Neuronal stem cell (in vitro differentiated cells): ENCODE data around the gene TM7SF2.
A peak's percentile ranks its signal among the peaks of the same experiment; 100 is the strongest.

ENCODE experiments used
- DNase-seq: peaks from one replicate; pipeline ENCODE4 v3.0.0-alpha.2; 2013; ENCODE audit warnings: low spot score
- H2AFZ ChIP-seq: one replicate; pipeline ENCODE4 v1.6.1; 2013; ENCODE audit warnings: mild to moderate bottlenecking, low read length, inconsistent platforms
- H2AK5ac ChIP-seq: 2 replicates; pipeline ENCODE4 v1.6.1; 2013; ENCODE audit warnings: low read depth, mild to moderate bottlenecking, inconsistent platforms, low read length, moderate library complexity, mixed read lengths
- H2BK120ac ChIP-seq: 2 replicates; pipeline ENCODE4 v1.6.1; 2013; ENCODE audit warnings: low read depth, mild to moderate bottlenecking, inconsistent platforms, low read length, moderate library complexity, mixed read lengths
- H2BK12ac ChIP-seq: one replicate; pipeline ENCODE4 v1.6.1; 2013; ENCODE audit warnings: low read length, inconsistent platforms
- H2BK15ac ChIP-seq: 2 replicates; pipeline ENCODE4 v1.6.1; 2013; ENCODE audit warnings: mild to moderate bottlenecking, low read length, inconsistent platforms, mixed read lengths
- H2BK5ac ChIP-seq: one replicate; pipeline ENCODE4 v1.6.1; 2013; ENCODE audit warnings: inconsistent platforms, mild to moderate bottlenecking, low read length, moderate library complexity
- H3K14ac ChIP-seq: one replicate; pipeline ENCODE4 v1.6.1; 2013; ENCODE audit warnings: low read length, inconsistent platforms
- H3K18ac ChIP-seq: 2 replicates; pipeline ENCODE4 v1.6.1; 2013; ENCODE audit warnings: low read length, inconsistent platforms
- H3K23ac ChIP-seq: 2 replicates; pipeline ENCODE4 v1.6.1; 2013; ENCODE audit warnings: low read depth, mild to moderate bottlenecking, mixed read lengths, low read length, inconsistent platforms; ENCODE audit not compliant: poor library complexity
- H3K27ac ChIP-seq: replicated peaks from 3 replicates; pipeline ENCODE4 v1.5.1; 2013; ENCODE audit warnings: low read length, inconsistent platforms
- H3K27me3 ChIP-seq, 3 experiments: 2 replicates each; pipeline ENCODE4 v1.6.1; 2013; ENCODE audit warnings: low read length in 3 of 3, mild to moderate bottlenecking in 2 of 3, inconsistent platforms in 1 of 3, low read depth in 1 of 3, mixed read lengths in 1 of 3, moderate library complexity in 1 of 3; ENCODE audit not compliant: control insufficient read depth in 3 of 3, insufficient read depth in 3 of 3
- H3K36me3 ChIP-seq, 2 donors: replicated peaks in 1 of 2; 2 replicates each; pipeline ENCODE4 v1.6.1; 2013; ENCODE audit warnings: low read length in 2 of 2; ENCODE audit not compliant: control insufficient read depth in 2 of 2, insufficient read depth in 2 of 2
- H3K4ac ChIP-seq: 2 replicates; pipeline ENCODE4 v1.6.1; 2013; ENCODE audit warnings: inconsistent platforms, mild to moderate bottlenecking, low read length, moderate library complexity
- H3K4me1 ChIP-seq, 2 donors: 1 replicate in 1 of 2; 2 replicates in 1 of 2; pipeline ENCODE4 v1.6.1; 2013; ENCODE audit warnings: low read length in 2 of 2, low read depth in 1 of 2; ENCODE audit not compliant: control insufficient read depth in 2 of 2, insufficient read depth in 1 of 2
- H3K4me2 ChIP-seq: one replicate; pipeline ENCODE4 v1.6.1; 2013; ENCODE audit warnings: mild to moderate bottlenecking, low read length, inconsistent platforms; ENCODE audit not compliant: insufficient read depth, poor library complexity, severe bottlenecking
- H3K4me3 ChIP-seq, 2 donors: 2 replicates each; pipeline ENCODE4 v1.5.1; 2013; ENCODE audit warnings: low read length in 2 of 2, mild to moderate bottlenecking in 2 of 2, inconsistent platforms in 1 of 2, moderate library complexity in 1 of 2
- H3K79me1 ChIP-seq: one replicate; pipeline ENCODE4 v1.6.1; 2013; ENCODE audit warnings: low read depth, mild to moderate bottlenecking, inconsistent platforms, low read length, moderate library complexity
- H3K9ac ChIP-seq: one replicate; pipeline ENCODE4 v1.6.1; 2013; ENCODE audit warnings: mild to moderate bottlenecking, low read depth, low read length, inconsistent platforms; ENCODE audit not compliant: poor library complexity
- H3K9me3 ChIP-seq, 2 donors: replicated peaks in 1 of 2; 2 replicates each; pipeline versions ENCODE3 to v1.6.1; 2013; ENCODE audit warnings: low read length in 2 of 2, mild to moderate bottlenecking in 2 of 2, inconsistent platforms in 1 of 2, low read depth in 1 of 2, mixed read lengths in 1 of 2, moderate library complexity in 1 of 2; ENCODE audit not compliant: control insufficient read depth in 2 of 2, insufficient read depth in 1 of 2
- H4K8ac ChIP-seq: one replicate; pipeline ENCODE4 v1.6.1; 2013; ENCODE audit warnings: low read depth, mild to moderate bottlenecking, inconsistent platforms, low read length, moderate library complexity
- H4K91ac ChIP-seq: one replicate; pipeline ENCODE4 v1.6.1; 2013; ENCODE audit warnings: low read length, low read depth, mild to moderate bottlenecking, inconsistent platforms; ENCODE audit not compliant: poor library complexity
- WGBS, 2 donors: extraction: QIAGEN DNeasy Blood & Tissue Kit; methylation state at CpG; one replicate each; pipeline ENCODE4 v1.1.7; 2013; ENCODE audit warnings: missing lambda C conversion rate in 2 of 2, mixed read lengths in 1 of 2; ENCODE audit not compliant: insufficient read length in 2 of 2, insufficient replicate concordance in 1 of 2; ENCODE audit errors: extremely low coverage in 2 of 2; 5-methylcytosine and 5-hydroxymethylcytosine counted together

The TM7SF2 gene

DNA sequence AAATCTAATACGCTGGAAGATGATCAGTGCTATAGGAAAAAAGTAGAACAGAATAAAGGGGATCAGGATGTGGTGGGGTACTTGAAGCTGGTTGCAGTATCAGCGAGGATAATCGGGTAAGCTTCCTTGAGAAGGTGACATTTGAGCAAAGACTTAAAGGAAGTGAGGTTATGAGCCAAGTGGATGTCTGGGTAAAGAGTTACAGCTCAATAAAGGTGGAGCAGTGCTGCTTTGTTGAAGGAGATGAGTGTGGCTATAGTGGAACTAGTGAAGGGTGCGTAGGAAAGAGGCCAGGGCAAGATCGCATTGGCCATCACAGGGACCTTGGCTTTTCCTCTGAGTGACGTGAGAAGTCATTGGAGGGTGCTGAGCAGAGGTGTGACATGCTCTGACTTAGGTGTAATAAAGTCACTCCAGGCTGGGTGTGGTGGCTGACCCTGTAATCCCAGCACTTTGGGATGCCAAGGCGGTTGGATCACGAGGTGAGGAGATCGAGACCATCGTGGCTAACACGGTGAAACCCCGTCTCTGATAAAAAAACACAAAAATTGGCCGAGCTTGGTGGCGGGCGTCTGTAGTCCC lies 24.9 kb downstream of the TM7SF2 start:
- Histone ChIP-seq H2BK120ac (no peak overlapping the region), H3K9ac (no peak overlapping the region), H2BK12ac (no peak overlapping the region), H3K36me3 (peaks cover 13% of the 10 kb centered on the region in 2 donors), H3K4me3 (peak overlapping the region in 1 of 2 donors; percentile 52), H3K14ac (no peak overlapping the region), H3K9me3 (no peaks in the 10 kb centered on the region), H3K18ac (no peak overlapping the region), H3K4me2 (no peak overlapping the region), H2BK5ac (no peak overlapping the region), H3K27me3 (no peaks in the 10 kb centered on the region), H2AFZ (no peak overlapping the region), H4K91ac (no peak overlapping the region), H3K27ac (no peak overlapping the region), H2BK15ac (no peak overlapping the region), H3K23ac (no peak overlapping the region), H4K8ac (no peak overlapping the region), H2AK5ac (no peak overlapping the region), H3K4ac (no peak overlapping the region), H3K4me1 (peaks cover 9 to 13% of the 10 kb centered on the region in 2 donors), H3K79me1 (peaks cover 17% of the 10 kb centered on the region)
- no peak for DNase-seq
- WGBS, 2 donors: no CpG with 5 or more reads among the region's 15 CpGs

- Histone ChIP-seq H2BK5ac (no peak overlapping the region), H3K9me3 (peaks cover 0 to 6% of the 10 kb centered on the region in 2 donors), H3K4me1 (no peaks in the 10 kb centered on the region), H3K4ac (no peak overlapping the region), H3K14ac (no peak overlapping the region), H2AK5ac (no peak overlapping the region), H2AFZ (no peak overlapping the region), H3K23ac (no peak overlapping the region), H4K8ac (no peak overlapping the region), H3K18ac (no peak overlapping the region), H3K9ac (no peak overlapping the region), H4K91ac (no peak overlapping the region), H3K4me3 (no peak overlapping the region), H2BK120ac (no peak overlapping the region), H3K27ac (no peak overlapping the region), H2BK15ac (no peak overlapping the region), H3K4me2 (no peak overlapping the region), H3K36me3 (no peaks in the 10 kb centered on the region), H3K27me3 (peaks cover 0 to 4% (median 0%) of the 10 kb centered on the region in 3 experiments), H3K79me1 (no peaks in the 10 kb centered on the region), H2BK12ac (no peak overlapping the region)
- WGBS, 2 donors: no CpG with 5 or more reads among the region's 7 CpGs
- DNase-seq: no peak
Measured at GRCh38 chr11:65141896-65142494, 30.3 kb downstream of the TM7SF2 start.

DNA sequence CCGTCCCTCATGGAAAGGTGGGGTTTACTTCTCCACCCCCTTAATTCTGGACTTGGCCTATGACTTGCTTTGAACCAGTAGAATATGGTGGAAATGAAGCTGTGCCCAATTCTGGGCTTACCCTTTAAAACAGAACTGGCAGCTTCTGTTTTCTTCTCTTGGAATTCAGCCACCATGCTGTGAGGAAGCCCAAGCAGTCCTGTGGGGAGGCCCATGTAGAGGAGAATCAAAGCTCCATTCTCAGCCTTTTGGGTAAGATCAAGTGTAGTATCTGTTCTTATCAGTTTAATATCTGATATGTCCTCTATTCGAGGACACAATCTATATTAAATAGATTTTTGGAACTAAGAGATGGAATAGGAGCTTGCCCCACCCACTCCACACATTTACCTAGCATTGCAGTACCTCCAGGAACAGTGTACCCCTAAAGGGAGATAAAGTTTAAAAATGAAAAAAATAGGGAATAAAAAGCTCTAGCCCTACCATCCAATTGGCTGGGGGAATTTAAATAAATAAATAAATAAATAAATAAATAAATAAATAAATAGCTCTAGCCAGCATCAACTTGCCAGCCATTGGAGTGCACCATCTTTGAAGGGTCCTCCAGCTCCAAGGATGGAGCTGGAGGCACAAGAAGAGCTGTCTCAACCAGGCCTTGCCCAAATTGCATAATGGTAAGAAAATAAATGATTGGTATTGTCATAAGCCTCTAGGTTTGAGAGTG lies 35.8 kb downstream of the TM7SF2 start:
- Histone ChIP-seq H3K18ac (no peak overlapping the region), H3K27me3 (peaks cover 0 to 4% (median 0%) of the 10 kb centered on the region in 3 experiments), H3K4ac (no peak overlapping the region), H3K23ac (no peak overlapping the region), H3K79me1 (no peaks in the 10 kb centered on the region), H3K9ac (no peak overlapping the region), H2BK120ac (no peak overlapping the region), H3K4me3 (no peak overlapping the region), H2BK15ac (no peak overlapping the region), H2BK5ac (no peak overlapping the region), H3K9me3 (peaks cover 2 to 10% of the 10 kb centered on the region in 2 donors), H2BK12ac (no peak overlapping the region), H3K4me2 (no peak overlapping the region), H2AK5ac (no peak overlapping the region), H3K27ac (no peak overlapping the region), H4K91ac (no peak overlapping the region), H3K4me1 (peaks cover 0 to 9% of the 10 kb centered on the region in 2 donors), H3K14ac (no peak overlapping the region), H4K8ac (no peak overlapping the region), H2AFZ (no peak overlapping the region), H3K36me3 (no peaks in the 10 kb centered on the region)
- no peak for DNase-seq
- no CpG with 5 or more reads among the region's 2 CpGs for WGBS, 2 donors

DNA sequence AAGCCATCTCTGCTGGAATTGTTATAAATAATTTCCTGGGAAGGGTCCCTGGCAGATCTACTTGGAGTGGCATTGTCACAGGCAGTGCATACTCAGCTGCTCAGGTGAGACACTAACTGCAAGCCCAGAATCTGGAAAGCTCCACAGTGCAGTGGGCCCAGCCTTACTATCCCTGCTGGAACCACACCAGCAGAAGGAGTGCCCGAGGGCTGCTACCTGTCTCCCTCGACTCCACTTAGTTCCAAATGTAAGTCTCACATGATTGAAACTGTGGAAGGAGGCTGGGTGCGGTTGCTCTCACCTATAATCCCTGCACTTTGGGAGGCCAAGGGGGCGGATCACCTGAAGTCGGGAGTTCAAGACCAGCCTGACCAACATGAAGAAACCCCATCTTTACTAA lies 37.0 kb downstream of the TM7SF2 start:
- Histone ChIP-seq H3K14ac (no peak overlapping the region), H2BK5ac (no peak overlapping the region), H3K18ac (no peak overlapping the region), H4K8ac (no peak overlapping the region), H2AFZ (no peak overlapping the region), H3K23ac (no peak overlapping the region), H2BK120ac (no peak overlapping the region), H3K9me3 (peaks cover 2 to 10% of the 10 kb centered on the region in 2 donors), H2AK5ac (no peak overlapping the region), H2BK12ac (no peak overlapping the region), H2BK15ac (no peak overlapping the region), H3K27me3 (peaks cover 0 to 4% (median 0%) of the 10 kb centered on the region in 3 experiments), H3K4me1 (peaks cover 0 to 9% of the 10 kb centered on the region in 2 donors), H3K4me3 (no peak overlapping the region), H3K36me3 (no peaks in the 10 kb centered on the region), H3K9ac (no peak overlapping the region), H4K91ac (no peak overlapping the region), H3K4ac (no peak overlapping the region), H3K27ac (no peak overlapping the region), H3K4me2 (no peak overlapping the region), H3K79me1 (no peaks in the 10 kb centered on the region)
- no peak for DNase-seq
- no CpG with 5 or more reads among the region's 5 CpGs for WGBS, 2 donors
